ENCODE measurements around the gene HIPK2. TPM values are rescaled to one million over a fixed set of nuclear protein-coding genes. Genes with fewer than 3 reads are reported as not detected.

HIPK2 gene
- total and polyA plus RNA-seq, 5 donors: 72.1 to 131 (median 96.1) TPM

- Histone ChIP-seq H3K27me3 (ENCODE audit: control insufficient read depth, insufficient read depth) (no peaks in the 10 kb centered on the region), H3K4me1 (ENCODE audit: control insufficient read depth, insufficient read depth, low read length) (peaks cover 66% of the 10 kb centered on the region), H3K9me3 (ENCODE audit: control insufficient read depth, low read length) (no peaks in the 10 kb centered on the region), H3K4me3 (ENCODE audit: low read length) (no peak overlapping the region), H3K27ac (ENCODE audit: low read length) (peak overlapping the region; percentile 93)
- ATAC-seq (peak; percentile 10 to 47), DNase-seq (peak; percentile 68 to 74 (median 71))
- intact Hi-C loops (cut with DNase I): no loop called here
- 44% methylated on average over 18 of the region's 18 CpGs for WGBS
Measured at GRCh38 chr7:139744768-139745677, 32.8 kb downstream of the HIPK2 start.

DNA sequence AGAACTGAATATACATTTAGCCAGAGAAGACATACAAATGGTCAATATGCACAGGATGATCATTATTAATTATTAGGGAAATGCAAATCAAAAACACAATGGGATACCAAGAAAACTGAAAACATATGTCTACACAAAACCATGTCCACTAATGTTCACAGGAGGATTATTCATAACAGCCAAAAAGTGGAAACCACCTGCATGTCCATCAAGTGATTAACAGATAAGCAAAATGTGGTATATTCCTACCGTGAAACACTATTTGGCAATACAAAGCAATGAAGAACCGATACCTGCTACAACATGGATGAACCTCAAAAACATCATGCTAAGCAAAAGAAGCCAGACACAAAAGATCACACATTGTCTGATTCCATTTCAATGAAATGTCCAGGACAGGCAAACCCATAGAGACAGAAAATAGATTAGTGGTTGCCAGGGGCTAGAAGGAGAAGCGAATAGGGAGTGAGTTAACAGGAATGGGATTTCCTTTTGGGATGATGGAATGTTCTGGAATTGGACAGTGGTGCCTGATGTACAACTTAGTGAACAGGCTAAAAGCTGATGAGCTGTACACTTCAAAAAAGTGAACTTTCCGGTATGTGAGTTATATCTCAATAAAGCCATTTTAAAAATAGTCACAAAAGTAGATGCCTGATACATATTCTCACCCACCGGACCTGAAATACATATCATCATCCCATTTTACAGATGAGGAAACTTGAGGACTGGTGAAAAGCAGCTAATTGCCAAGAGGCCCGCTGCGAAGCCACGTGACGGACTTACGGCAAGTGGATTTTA, 33.6 kb downstream of the HIPK2 start:
- Histone ChIP-seq H3K4me1 (ENCODE audit: control insufficient read depth, insufficient read depth, low read length) (peaks cover 67% of the 10 kb centered on the region), H3K4me3 (ENCODE audit: low read length) (no peak overlapping the region), H3K27me3 (ENCODE audit: control insufficient read depth, insufficient read depth) (no peaks in the 10 kb centered on the region), H3K27ac (ENCODE audit: low read length) (peak overlapping the region; percentile 93), H3K9me3 (ENCODE audit: control insufficient read depth, low read length) (no peaks in the 10 kb centered on the region)
- WGBS: 59% methylated on average over 10 of the region's 10 CpGs
- DNase-seq: no peak
- no peak for ATAC-seq
- intact Hi-C loops (cut with DNase I): no loop called here

GRCh38 chr7:139743267-139743966, 34.4 kb downstream of the HIPK2 start:
- intact Hi-C loops (cut with DNase I): no loop called here
- 67% methylated on average over 2 of the region's 2 CpGs for WGBS
- DNase-seq: peak in 1 of 3 donors; percentile 54
- H3K4me1 ChIP-seq (ENCODE audit: control insufficient read depth, insufficient read depth, low read length): peaks cover 64% of the 10 kb centered on the region
- no peaks in the 10 kb centered on the region for H3K27me3 ChIP-seq (ENCODE audit: control insufficient read depth, insufficient read depth)
- H3K27ac ChIP-seq (ENCODE audit: low read length): peak overlapping the region; percentile 77
- peak in 1 of 2 donors; percentile 3 for ATAC-seq
- H3K9me3 ChIP-seq (ENCODE audit: control insufficient read depth, low read length): no peaks in the 10 kb centered on the region
- H3K4me3 ChIP-seq (ENCODE audit: low read length): no peak overlapping the region

GRCh38 chr7:139741789-139742344, 35.9 kb downstream of the HIPK2 start:
- DNase-seq (no peak), ATAC-seq (no peak)
- Histone ChIP-seq H3K27me3 (ENCODE audit: control insufficient read depth, insufficient read depth) (no peaks in the 10 kb centered on the region), H3K4me3 (ENCODE audit: low read length) (no peak overlapping the region), H3K4me1 (ENCODE audit: control insufficient read depth, insufficient read depth, low read length) (peaks cover 66% of the 10 kb centered on the region), H3K27ac (ENCODE audit: low read length) (no peak overlapping the region), H3K9me3 (ENCODE audit: control insufficient read depth, low read length) (no peaks in the 10 kb centered on the region)
- WGBS: 68% methylated on average over 6 of the region's 6 CpGs
- intact Hi-C loops (cut with DNase I): no loop called here

- 85% methylated on average over 7 of the region's 7 CpGs for WGBS
Measured at GRCh38 chr7:139741239-139741638, 36.6 kb downstream of the HIPK2 start.

GRCh38 chr7:139739863-139740597, 37.8 kb downstream of the HIPK2 start:
- H3K9me3 ChIP-seq (ENCODE audit: control insufficient read depth, low read length): no peaks in the 10 kb centered on the region
- WGBS: 76% methylated on average over 17 of the region's 17 CpGs
- DNase-seq: peak in 2 of 3 donors; percentile 54 to 72
- intact Hi-C loops (cut with DNase I): loop anchor here in 2 of 4 donors (5.0 kb wide), 1 partner anchor 32 kb away; no protein-coding TSS in a partner anchor
- peak in 1 of 2 donors; percentile 35 for ATAC-seq
- H3K4me1 ChIP-seq (ENCODE audit: control insufficient read depth, insufficient read depth, low read length): peaks cover 63% of the 10 kb centered on the region
- no peak overlapping the region for H3K4me3 ChIP-seq (ENCODE audit: low read length)
- H3K27me3 ChIP-seq (ENCODE audit: control insufficient read depth, insufficient read depth): no peaks in the 10 kb centered on the region
- H3K27ac ChIP-seq (ENCODE audit: low read length): peak overlapping the region; percentile 62

More at GRCh38 chr7:139741239-139741638, 36.6 kb downstream of the HIPK2 start:
- H3K27me3 ChIP-seq (ENCODE audit: control insufficient read depth, insufficient read depth): no peaks in the 10 kb centered on the region
- intact Hi-C loops (cut with DNase I): no loop called here
- DNase-seq (no peak), ATAC-seq (no peak)
- no peaks in the 10 kb centered on the region for H3K9me3 ChIP-seq (ENCODE audit: control insufficient read depth, low read length)
- H3K4me3 ChIP-seq (ENCODE audit: low read length): no peak overlapping the region
- H3K27ac ChIP-seq (ENCODE audit: low read length): peak overlapping the region; percentile 76
- H3K4me1 ChIP-seq (ENCODE audit: control insufficient read depth, insufficient read depth, low read length): peaks cover 65% of the 10 kb centered on the region

DNA sequence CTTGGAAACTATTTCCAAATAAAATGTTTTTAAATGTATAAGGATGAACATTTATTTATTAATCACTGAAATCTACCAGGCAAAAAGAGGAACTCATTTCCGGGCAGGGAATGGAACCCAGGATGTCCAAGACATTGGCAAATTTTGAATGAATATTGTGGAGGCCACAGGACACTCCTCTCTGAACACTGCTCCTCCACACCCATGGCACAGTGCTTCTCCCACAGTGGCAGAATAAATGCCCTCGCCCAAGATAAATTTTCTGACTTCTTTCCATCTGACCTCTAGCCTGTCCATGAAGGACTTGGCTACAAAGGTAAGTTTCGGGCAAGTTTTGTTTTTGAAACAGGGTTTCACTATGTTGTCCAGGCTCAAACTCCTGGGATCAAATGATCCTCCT, 39.0 kb downstream of the HIPK2 start:
- peaks cover 61% of the 10 kb centered on the region for H3K4me1 ChIP-seq (ENCODE audit: control insufficient read depth, insufficient read depth, low read length)
- intact Hi-C loops (cut with DNase I): loop anchor here in 2 of 4 donors (5.0 kb wide), 1 partner anchor 34 kb away; no protein-coding TSS in a partner anchor
- no peak overlapping the region for H3K4me3 ChIP-seq (ENCODE audit: low read length)
- DNase-seq (no peak), ATAC-seq (no peak)
- no peaks in the 10 kb centered on the region for H3K9me3 ChIP-seq (ENCODE audit: control insufficient read depth, low read length)
- H3K27ac ChIP-seq (ENCODE audit: low read length): peak overlapping the region; percentile 64
- WGBS: 79% methylated on average over 3 of the region's 3 CpGs
- H3K27me3 ChIP-seq (ENCODE audit: control insufficient read depth, insufficient read depth): no peaks in the 10 kb centered on the region

GRCh38 chr7:139738101-139738489, 39.7 kb downstream of the HIPK2 start:
- 45% methylated on average over 6 of the region's 6 CpGs for WGBS
- ATAC-seq (peak; percentile 22 to 32), DNase-seq (peak in 1 of 3 donors; percentile 56)
- H3K4me3 ChIP-seq (ENCODE audit: low read length): no peak overlapping the region
- no peaks in the 10 kb centered on the region for H3K9me3 ChIP-seq (ENCODE audit: control insufficient read depth, low read length)
- H3K27me3 ChIP-seq (ENCODE audit: control insufficient read depth, insufficient read depth): no peaks in the 10 kb centered on the region
- intact Hi-C loops (cut with DNase I): loop anchor here in 2 of 4 donors (5.0 kb wide), 1 partner anchor 34 kb away; no protein-coding TSS in a partner anchor
- peak overlapping the region; percentile 96 for H3K27ac ChIP-seq (ENCODE audit: low read length)
- H3K4me1 ChIP-seq (ENCODE audit: control insufficient read depth, insufficient read depth, low read length): peaks cover 58% of the 10 kb centered on the region

GRCh38 chr7:139737221-139738100, 40.3 kb downstream of the HIPK2 start:
- H3K9me3 ChIP-seq (ENCODE audit: control insufficient read depth, low read length): no peaks in the 10 kb centered on the region
- peaks cover 54% of the 10 kb centered on the region for H3K4me1 ChIP-seq (ENCODE audit: control insufficient read depth, insufficient read depth, low read length)
- intact Hi-C loops (cut with DNase I): loop anchor here in 2 of 4 donors (5.0 kb wide), 1 partner anchor 35 kb away; no protein-coding TSS in a partner anchor
- peak in 1 of 2 donors; percentile 57 for ATAC-seq
- H3K27me3 ChIP-seq (ENCODE audit: control insufficient read depth, insufficient read depth): no peaks in the 10 kb centered on the region
- DNase-seq: no peak
- no peak overlapping the region for H3K4me3 ChIP-seq (ENCODE audit: low read length)
- peak overlapping the region; percentile 96 for H3K27ac ChIP-seq (ENCODE audit: low read length)
- 70% methylated on average over 10 of the region's 10 CpGs for whole genome bisulfite sequencing

Measured in right cardiac atrium (tissue), 5 donors.